Activated CD8-positive, alpha-beta T cell treated with anti-CD3 and anti-CD28 coated beads for 36 hours (primary cell): Measurements from ENCODE around the gene NAALADL2. TPM values are rescaled to one million over a fixed set of nuclear protein-coding genes. Genes with fewer than 3 reads are reported as not detected.

ENCODE experiments used
- ATAC-seq: fragments of 200-7000 bp; cut with Tn5 transposase; one replicate; pipeline ENCODE4 v1.10.0; 2021; ENCODE audit warnings: mild to moderate bottlenecking, moderate library complexity
- CTCF ChIA-PET: fragments of 350-600 bp; sonication (Branson Sonifier 250); formaldehyde crosslinking; loops from one replicate; lab custom pipeline; 2021; ENCODE audit warnings: antibody characterized with exemption; lab: Charles Lee
- POLR2A ChIA-PET: fragments of 350-600 bp; sonication (Branson Sonifier 250); formaldehyde crosslinking; loops from one replicate; lab custom pipeline; 2021; ENCODE audit warnings: antibody characterized with exemption; lab: Charles Lee
- DNase-seq: peaks from one replicate; pipeline ENCODE4 v3.0.0-alpha.2; 2020
- H3K27ac Mint-ChIP-seq: one replicate; pipeline ENCODE4 v1.8.0; 2021; ENCODE audit warnings: mild to moderate bottlenecking, mixed read lengths
- H3K27me3 Mint-ChIP-seq: one replicate; pipeline ENCODE4 v1.8.0; 2021; ENCODE audit warnings: mixed read lengths
- H3K36me3 Mint-ChIP-seq: one replicate; pipeline ENCODE4 v1.8.0; 2021; ENCODE audit warnings: low read depth, mixed read lengths
- H3K4me1 Mint-ChIP-seq: one replicate; pipeline ENCODE4 v1.8.0; 2021; ENCODE audit warnings: low read depth, mixed read lengths
- H3K4me3 Mint-ChIP-seq: one replicate; pipeline ENCODE4 v1.8.0; 2021; ENCODE audit warnings: mild to moderate bottlenecking, moderate library complexity, mixed read lengths
- H3K9me3 Mint-ChIP-seq: one replicate; pipeline ENCODE4 v1.8.0; 2021; ENCODE audit warnings: mixed read lengths
- intact Hi-C: fragments of 100-400 bp; cut with micrococcal nuclease; formaldehyde crosslinking; loops from one replicate; pipeline ENCODE4 v1.10.0; 2022
- total RNA-seq, 2 experiments: library from RNA; stranded (reverse); gene quantifications; one replicate each; pipeline ENCODE4 v1.2.3, GENCODE V29; 2021
- TF ChIP-seq, protein P1 (sequence below): fragments of 200-600 bp; IDR thresholded peaks from one replicate; pipeline ENCODE4 v1.8.0; 2022; ENCODE audit warnings: antibody characterized with exemption, mild to moderate bottlenecking

NAALADL2 gene
- total RNA-seq, 2 experiments from 2014 or later = 0.60 TPM; not detected in 1

DNA sequence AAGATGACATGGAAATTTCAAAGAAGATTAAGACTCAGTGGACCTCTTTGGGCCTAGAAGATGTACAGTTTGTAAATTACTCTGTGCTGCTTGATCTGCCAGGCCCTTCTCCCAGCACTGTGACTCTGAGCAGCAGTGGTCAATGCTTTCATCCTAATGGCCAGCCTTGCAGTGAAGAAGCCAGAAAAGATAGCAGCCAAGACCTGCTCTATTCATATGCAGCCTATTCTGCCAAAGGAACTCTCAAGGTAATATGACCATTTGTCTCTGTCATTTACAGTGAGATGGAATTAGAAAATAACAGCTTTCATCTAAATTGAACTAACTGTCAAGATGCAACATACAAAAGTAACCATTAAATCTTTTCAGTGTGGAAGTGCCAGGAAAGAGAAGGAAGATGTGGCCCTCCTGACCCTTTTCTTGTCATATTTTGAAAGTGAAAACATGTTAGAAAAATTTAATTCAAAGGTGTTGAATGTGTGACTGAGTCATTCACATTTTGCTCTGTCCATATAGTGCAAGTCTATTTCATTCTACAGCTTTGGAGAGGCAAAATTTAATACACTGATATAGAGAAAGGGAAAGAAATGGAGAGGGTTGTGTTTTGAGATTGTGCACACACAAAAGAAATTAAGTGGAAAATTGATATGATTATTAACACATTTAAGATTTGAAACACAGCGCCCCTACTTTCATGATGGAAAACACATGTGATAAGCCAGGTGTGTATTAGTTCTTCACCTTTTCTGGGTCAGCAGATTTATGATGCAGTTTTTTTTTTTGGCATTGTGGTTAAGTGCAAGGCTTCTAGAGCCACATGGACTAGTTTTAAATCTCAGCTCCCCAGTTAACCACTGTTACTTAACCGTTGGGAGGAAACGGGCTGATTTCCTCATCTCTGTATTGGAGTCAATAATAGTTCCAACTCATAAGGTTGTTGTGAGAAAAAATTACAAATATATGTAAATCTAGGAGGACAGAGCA lies 375.1 kb downstream of the NAALADL2 start:
- ChIA-PET POLR2A (no interaction called here), CTCF (no interaction called here)
- H3K27ac Mint-ChIP-seq = no peak overlapping the region
- no peak for ATAC-seq
- intact Hi-C loops = no loop called here
- TF ChIP-seq, protein P1, sequence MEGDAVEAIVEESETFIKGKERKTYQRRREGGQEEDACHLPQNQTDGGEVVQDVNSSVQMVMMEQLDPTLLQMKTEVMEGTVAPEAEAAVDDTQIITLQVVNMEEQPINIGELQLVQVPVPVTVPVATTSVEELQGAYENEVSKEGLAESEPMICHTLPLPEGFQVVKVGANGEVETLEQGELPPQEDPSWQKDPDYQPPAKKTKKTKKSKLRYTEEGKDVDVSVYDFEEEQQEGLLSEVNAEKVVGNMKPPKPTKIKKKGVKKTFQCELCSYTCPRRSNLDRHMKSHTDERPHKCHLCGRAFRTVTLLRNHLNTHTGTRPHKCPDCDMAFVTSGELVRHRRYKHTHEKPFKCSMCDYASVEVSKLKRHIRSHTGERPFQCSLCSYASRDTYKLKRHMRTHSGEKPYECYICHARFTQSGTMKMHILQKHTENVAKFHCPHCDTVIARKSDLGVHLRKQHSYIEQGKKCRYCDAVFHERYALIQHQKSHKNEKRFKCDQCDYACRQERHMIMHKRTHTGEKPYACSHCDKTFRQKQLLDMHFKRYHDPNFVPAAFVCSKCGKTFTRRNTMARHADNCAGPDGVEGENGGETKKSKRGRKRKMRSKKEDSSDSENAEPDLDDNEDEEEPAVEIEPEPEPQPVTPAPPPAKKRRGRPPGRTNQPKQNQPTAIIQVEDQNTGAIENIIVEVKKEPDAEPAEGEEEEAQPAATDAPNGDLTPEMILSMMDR = no peak
- no peaks in the 10 kb centered on the region for H3K27me3 Mint-ChIP-seq
- no peak overlapping the region for H3K4me3 Mint-ChIP-seq
- no peaks in the 10 kb centered on the region for H3K4me1 Mint-ChIP-seq
- H3K36me3 Mint-ChIP-seq = no peaks in the 10 kb centered on the region
- H3K9me3 Mint-ChIP-seq = no peaks in the 10 kb centered on the region
- DNase-seq = no peak

DNA sequence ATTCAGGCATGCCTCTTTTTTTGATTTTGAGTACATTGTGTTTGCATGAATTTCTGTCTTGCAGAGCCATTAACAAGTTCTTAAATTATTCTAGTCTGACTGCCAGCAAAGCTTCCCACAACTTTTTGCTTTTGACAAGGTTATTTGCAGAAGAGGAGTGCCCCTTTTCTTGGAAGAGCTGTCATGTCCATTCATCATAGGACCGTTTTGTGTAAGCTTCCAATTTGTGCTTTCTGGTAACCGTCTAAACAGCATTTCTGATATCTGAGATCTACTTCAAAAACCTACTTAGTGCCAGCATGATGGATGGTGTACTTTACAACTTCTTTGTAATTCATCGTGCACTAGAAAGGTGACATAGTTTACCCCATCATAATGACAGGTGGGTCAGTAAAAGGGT lies 379.7 kb downstream of the NAALADL2 start:
- H3K27me3 Mint-ChIP-seq = no peaks in the 10 kb centered on the region
- TF ChIP-seq, protein P1 = no peak
- DNase-seq (no peak), ATAC-seq (no peak)
- POLR2A ChIA-PET = interaction anchor here (0.6 kb wide), 1 partner anchor 29 kb away, joined by 3 read pairs; no protein-coding TSS in a partner anchor
- no peaks in the 10 kb centered on the region for H3K9me3 Mint-ChIP-seq
- H3K27ac Mint-ChIP-seq = no peak overlapping the region
- intact Hi-C loops = no loop called here
- H3K4me3 Mint-ChIP-seq = no peak overlapping the region
- CTCF ChIA-PET = no interaction called here
- no peaks in the 10 kb centered on the region for H3K4me1 Mint-ChIP-seq
- H3K36me3 Mint-ChIP-seq = no peaks in the 10 kb centered on the region

DNA sequence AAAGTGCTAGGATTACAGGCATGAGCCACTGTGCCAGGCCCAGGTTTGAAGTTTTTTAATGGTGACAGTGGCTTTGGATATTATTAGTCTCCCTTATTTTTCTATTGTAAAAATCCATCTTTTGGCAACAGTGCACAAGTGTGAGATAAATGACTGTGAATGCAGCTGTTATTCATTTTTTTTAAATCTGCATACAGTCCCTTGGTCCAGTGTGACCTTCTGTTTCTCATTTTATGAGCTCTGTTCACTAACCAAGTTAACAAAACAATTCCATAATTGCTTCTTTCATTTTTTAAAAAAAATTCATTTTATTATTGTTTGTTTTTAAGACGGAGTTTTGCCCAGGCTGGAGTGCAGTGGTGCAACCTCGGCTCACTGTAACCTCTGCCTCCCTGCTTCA lies 381.8 kb downstream of the NAALADL2 start:
- intact Hi-C loops = no loop called here
- Mint-ChIP-seq H3K27me3 (no peaks in the 10 kb centered on the region), H3K4me3 (no peak overlapping the region), H3K36me3 (no peaks in the 10 kb centered on the region), H3K4me1 (no peaks in the 10 kb centered on the region), H3K9me3 (no peaks in the 10 kb centered on the region), H3K27ac (no peak overlapping the region)
- TF ChIP-seq, protein P1 = no peak
- ChIA-PET CTCF (no interaction called here), POLR2A (no interaction called here)
- DNase-seq (no peak), ATAC-seq (no peak)

DNA sequence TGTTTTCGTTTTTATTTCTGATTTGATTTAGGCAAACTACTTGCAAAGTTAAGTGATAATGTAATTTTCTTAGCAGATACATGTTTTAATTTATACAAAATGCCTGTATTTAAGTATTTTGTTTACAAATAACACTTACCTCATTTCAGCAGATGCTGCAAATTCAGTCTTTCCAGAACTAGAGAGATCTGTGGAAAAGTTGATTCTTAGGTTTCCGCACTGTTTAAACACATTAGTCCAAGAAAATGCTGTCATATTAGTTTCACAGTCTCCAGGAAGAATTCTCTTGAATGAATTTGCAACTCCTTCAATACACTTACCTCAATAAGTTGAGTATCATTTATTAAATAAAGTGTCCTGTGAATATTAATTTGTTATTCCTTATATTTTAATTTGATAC lies 383.1 kb downstream of the NAALADL2 start:
- TF ChIP-seq, protein P1 = no peak
- ATAC-seq = no peak
- no peaks in the 10 kb centered on the region for H3K36me3 Mint-ChIP-seq
- CTCF ChIA-PET = interaction anchor here (1.0 kb wide), 1 partner anchor 18 kb away, joined by 3 read pairs; no protein-coding TSS in a partner anchor
- no peaks in the 10 kb centered on the region for H3K4me1 Mint-ChIP-seq
- POLR2A ChIA-PET = no interaction called here
- DNase-seq = no peak
- no peak overlapping the region for H3K27ac Mint-ChIP-seq
- H3K9me3 Mint-ChIP-seq = no peaks in the 10 kb centered on the region
- intact Hi-C loops = no loop called here
- no peaks in the 10 kb centered on the region for H3K27me3 Mint-ChIP-seq
- H3K4me3 Mint-ChIP-seq = no peak overlapping the region

DNA sequence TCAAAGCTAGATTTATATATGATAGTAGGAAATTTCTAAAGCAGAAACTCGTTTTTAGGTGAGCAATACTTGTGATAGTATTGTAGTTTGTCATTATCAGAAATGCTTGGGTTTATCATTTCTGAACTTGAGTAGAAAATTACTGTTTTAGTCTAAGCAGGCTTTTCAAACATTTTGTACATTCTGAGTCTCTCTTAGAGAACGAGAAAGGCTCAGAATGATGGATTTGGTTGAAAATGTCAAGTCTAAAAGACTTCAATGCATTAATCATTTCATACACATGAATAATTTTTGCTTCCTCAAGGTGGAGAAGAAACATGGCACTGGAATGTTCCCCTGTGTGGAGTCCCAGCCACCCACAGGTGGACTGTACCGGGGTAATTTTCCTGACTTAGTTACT lies 387.1 kb downstream of the NAALADL2 start:
- ChIA-PET POLR2A (no interaction called here), CTCF (no interaction called here)
- Mint-ChIP-seq H3K27me3 (no peaks in the 10 kb centered on the region), H3K4me1 (no peaks in the 10 kb centered on the region), H3K9me3 (peaks cover under 1% of the 10 kb centered on the region), H3K4me3 (no peak overlapping the region), H3K27ac (no peak overlapping the region), H3K36me3 (no peaks in the 10 kb centered on the region)
- intact Hi-C loops = no loop called here
- DNase-seq = no peak
- no peak for ATAC-seq
- TF ChIP-seq, protein P1 = no peak
